Measurements from ENCODE around the gene HOXB2.

The HOXB2 gene

GRCh38 chr17:48551596-48552465 lies 6.9 kb upstream of the HOXB2 start:
- ATAC-seq, result no peak

GRCh38 chr17:48551214-48551555 lies 6.3 kb upstream of the HOXB2 start:
- ATAC-seq, result no peak

GRCh38 chr17:48550502-48551213 lies 5.7 kb upstream of the HOXB2 start:
- no peak for ATAC-seq

- ATAC-seq, result no peak
Observed at GRCh38 chr17:48549914-48550501, 5.1 kb upstream of the HOXB2 start.

- no peak for ATAC-seq
Observed at GRCh38 chr17:48549281-48549630, 4.3 kb upstream of the HOXB2 start.

GRCh38 chr17:48548523-48549280 lies 3.8 kb upstream of the HOXB2 start:
- no peak for ATAC-seq

GRCh38 chr17:48547808-48548522 lies 3.1 kb upstream of the HOXB2 start:
- no peak for ATAC-seq

GRCh38 chr17:48546924-48547807 lies 2.3 kb upstream of the HOXB2 start:
- no peak for ATAC-seq

GRCh38 chr17:48546137-48546923 lies 1.4 kb upstream of the HOXB2 start:
- no peak for ATAC-seq

- ATAC-seq, result no peak
Observed at GRCh38 chr17:48545539-48545938, 630 bp upstream of the HOXB2 start.

GRCh38 chr17:48544349-48545021 lies 424 bp downstream of the HOXB2 start:
- ATAC-seq, result no peak

GRCh38 chr17:48543854-48544348 lies 1.0 kb downstream of the HOXB2 start:
- peak; percentile 40 to 44 for ATAC-seq

GRCh38 chr17:48543107-48543853 lies 1.6 kb downstream of the HOXB2 start:
- ATAC-seq, result peak; percentile 55 to 58

- ATAC-seq, result peak in 1 of 2 donors; percentile 6
Observed at GRCh38 chr17:48542698-48543106, 2.2 kb downstream of the HOXB2 start.

- no peak for ATAC-seq
Observed at GRCh38 chr17:48542114-48542656, 2.7 kb downstream of the HOXB2 start.

GRCh38 chr17:48541577-48542113 lies 3.3 kb downstream of the HOXB2 start:
- ATAC-seq, result peak in 1 of 2 donors; percentile 39

GRCh38 chr17:48541036-48541576 lies 3.8 kb downstream of the HOXB2 start:
- no peak for ATAC-seq

GRCh38 chr17:48540213-48540612 lies 4.7 kb downstream of the HOXB2 start:
- no peak for ATAC-seq
